ENCODE results near the gene MEF2D.
A peak's percentile ranks its signal among the peaks of the same experiment; 100 is the strongest.

Gene MEF2D

DNA sequence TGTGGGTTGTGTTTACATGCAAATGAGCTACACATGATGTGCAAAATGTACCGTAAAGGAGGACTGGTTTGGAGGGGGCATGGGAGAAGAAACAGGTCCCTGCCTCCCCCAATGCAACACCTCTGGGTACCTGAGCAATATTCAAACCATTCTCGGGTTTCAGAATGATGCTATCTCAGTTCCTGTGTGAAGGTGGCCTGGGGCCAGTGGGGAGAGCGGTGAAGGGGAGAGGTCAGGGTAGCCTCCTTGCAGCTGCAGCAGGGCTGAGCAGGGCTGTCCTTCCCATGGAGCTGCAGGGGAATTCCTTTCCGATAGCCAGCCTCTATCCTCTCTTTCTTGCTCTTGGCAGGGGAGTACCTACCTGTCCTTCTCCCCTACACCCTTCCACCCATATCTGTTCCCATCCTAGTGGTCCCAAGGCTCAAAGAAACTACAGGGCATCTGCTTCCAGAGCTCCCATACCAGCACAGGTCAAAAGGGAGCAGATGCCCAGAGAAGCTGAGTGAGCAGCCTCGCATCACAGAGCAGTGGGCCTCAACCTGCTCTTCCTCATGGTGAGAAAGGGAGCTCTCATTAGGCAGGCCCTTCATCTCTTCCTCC lies 11.9 kb downstream of the MEF2D start:
- DNase-seq (ENCODE audit: low spot score): no peak

DNA sequence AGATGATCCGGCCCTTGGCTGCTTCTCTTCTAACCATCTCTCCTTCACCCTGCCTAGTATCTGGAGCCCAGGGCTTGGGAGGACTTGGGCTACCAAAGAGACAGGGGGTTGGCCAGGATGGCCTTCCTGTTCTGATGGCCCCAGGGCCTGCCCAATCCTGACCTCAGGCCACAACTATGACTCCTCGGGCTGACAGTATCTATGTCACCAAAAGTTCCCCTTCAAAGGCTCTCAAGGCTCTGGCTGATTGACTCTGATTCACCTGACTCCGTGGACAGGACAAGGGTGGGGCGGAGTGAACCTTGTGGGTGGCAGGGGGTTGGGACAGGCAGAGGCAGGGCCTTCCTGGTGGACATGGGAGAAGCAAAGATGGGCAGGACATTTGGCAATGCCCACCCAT lies 12.7 kb downstream of the MEF2D start:
- no peak for DNase-seq (ENCODE audit: low spot score)

DNA sequence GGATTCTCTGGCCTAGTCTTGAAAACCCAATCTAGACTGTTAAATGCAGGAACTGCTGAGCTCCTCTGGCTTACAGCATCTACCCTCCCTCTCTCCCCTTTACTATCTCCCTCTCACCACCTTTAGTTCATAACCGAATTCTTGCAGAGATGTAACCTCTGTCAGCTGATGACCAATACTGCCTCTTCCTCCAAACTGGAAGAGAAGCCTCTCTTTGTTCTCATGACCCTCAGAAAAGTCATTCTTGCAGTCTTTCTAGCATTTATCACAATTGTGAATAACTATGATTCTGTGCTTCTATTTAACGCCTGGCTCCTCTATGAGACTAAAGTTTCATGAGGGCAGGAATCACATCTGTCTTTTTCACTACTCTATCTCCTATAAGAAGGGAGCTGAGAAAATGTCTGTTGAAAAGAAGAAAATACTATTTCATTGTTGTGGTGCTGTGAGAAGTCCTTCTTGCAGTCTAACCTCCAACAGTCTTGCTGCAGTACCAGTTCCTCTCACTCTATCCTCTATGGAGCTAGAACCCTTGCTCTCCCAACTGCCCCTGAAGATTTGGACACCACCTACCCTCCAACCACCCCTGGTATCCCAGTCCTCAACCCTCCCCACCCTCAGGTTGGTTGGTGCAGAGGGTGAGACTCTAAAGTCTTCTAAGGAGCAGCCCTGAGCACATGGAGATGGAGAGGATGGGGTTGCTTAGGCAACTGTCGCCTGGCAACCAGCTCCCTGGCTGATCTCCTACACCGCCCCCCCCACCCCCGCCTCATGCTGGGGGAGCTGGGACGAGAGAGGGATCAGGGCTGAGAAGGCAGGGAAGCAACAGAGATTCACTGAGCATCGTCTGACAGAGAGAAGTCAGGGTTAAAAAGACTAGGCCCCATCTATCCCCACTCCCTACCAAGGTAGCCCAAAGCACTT lies 13.9 kb downstream of the MEF2D start:
- DNase-seq (ENCODE audit: low spot score): peak; percentile 74

DNA sequence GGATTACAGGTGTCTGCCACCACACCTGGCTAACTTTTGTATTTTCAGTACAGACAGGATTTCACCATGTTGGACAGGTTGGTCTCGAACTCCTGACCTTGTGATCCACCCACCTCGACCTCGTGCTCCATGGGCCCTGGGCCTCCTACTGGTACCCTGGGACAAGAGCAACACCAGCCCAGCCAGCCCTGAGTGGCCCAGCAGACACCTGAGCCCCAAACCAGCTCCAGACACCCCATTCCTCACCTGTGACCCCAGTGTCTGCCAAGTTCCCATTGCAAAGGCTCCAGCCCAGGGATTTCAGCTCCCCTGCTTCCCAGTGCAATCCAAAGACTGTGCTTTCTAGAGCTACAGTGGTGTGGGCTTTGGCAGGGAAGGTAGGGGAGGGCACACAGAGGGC lies 14.6 kb downstream of the MEF2D start:
- no peak for DNase-seq (ENCODE audit: low spot score)

DNA sequence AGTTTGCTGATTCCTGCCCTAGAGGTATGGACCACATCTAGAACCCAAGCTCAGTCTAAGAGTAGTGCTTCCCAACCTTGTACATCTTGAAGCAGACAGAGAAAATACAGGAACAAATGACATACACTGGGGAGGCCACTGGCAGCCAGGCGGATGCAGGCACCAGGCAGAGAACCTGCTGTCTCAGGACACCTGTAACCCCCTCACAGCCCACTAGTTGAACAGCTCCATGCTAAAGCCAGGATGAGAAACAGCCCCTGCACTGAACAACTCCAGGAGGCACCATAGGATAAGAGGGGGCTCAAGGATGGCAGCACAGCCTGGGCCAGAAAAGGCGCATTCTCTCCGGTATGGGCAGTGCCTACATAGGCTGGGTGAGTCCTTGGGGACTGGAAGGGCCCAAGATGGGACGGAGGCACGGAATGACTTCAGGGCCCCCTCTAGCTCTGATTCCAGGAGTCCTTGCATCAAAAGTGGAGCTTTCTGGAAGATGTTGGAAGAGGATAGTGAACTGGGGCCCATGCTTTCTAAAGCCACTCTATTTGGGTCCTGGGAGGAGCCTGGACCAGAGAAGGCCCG lies 16.0 kb downstream of the MEF2D start:
- no peak for DNase-seq (ENCODE audit: low spot score)

DNA sequence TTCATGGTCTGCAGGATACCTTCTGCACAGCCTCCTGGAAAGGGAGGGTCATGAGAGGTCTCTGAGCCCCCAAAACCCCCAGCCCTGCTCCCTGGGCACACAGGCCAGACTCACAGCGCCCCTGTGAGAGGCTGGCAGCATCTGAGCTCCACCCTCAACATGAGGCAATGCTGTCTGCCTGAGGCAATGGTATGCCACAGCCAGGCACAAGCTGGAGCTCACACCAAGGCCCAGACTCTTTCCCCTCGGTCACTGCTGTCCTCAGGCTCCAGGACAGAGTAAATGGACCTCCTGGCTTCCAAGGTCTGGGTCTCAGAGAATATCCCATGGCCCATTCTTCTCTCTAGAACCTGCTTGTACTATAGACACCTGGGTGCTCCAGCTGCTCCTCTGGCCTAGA lies 17.2 kb downstream of the MEF2D start:
- no peak for DNase-seq (ENCODE audit: low spot score)

DNA sequence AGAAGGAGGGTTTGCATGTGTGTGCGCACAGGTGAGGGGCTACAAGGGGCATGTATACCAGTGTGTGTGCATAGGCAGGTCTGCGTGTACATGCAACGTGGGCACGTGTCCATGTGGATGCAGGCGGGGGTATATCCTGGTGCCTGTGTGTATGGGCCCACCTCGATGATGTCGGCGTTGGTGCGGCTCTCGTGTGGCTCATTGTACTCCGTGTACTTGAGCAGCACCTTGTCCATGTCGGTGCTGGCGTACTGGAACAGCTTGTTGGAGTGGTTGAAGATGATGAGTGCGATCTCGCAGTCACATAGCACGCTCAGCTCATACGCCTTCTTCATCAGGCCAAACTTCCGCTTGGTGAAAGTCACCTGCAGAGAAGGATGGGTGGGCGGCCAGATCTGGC lies 18.3 kb downstream of the MEF2D start:
- no peak for DNase-seq (ENCODE audit: low spot score)

DNA sequence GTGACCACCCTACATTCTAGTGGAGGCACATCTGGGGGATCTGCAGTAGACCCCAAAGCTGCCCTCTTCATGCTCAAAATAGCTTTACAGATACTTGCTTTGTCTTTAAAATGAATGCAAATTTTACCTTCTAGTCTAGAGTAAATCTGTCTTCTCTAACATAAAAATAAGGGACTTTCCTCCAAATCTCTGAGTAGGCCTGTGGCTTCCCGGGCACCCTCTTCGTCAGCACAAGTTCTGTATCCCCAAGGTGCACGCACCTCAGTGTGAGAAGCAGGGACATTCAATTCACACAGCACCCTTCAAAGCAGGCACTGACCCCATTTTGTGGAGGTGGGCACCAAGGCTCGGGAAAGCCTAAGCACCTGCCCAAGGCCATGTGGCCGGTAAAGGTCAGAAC lies 19.0 kb downstream of the MEF2D start:
- no peak for DNase-seq (ENCODE audit: low spot score)

DNA sequence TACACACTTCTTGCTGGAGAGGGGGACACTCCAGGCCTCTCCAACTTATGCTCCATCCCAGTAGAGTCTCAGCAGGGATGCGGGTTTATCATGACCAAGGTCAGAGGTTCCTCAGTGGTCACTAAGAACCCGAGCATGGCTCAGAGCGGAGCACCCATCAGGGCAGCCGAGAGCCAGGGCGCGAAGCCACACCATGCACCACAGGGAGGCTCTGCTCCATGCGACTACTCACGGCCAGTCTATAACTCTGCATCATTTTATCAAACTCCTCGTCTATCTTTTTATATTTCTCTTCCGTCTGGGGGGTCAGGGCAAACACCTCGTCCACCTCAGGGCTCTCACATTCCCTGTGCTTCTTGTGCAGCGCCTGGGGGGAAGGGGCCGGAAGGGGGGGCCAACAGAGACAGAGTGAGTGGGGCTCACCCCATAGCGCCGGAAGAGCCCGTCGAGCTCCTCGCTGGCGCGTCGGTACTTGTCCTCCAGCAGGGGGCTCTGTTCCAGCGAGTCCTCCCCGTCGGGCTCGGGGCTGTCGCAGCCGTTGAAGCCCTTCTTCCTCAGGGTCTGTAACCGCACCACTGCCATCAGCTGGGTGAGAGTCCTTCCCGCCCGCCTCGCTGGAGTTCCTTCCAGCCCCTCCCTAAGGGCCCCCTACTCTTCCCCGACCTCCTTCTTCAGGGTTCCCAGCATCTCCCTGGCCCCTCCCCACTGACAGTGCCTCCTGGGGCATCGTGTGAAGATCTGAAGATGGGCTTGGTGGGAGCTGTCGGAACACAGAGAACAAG lies 20.0 kb downstream of the MEF2D start:
- DNase-seq (ENCODE audit: low spot score): peak; percentile 65

DNA sequence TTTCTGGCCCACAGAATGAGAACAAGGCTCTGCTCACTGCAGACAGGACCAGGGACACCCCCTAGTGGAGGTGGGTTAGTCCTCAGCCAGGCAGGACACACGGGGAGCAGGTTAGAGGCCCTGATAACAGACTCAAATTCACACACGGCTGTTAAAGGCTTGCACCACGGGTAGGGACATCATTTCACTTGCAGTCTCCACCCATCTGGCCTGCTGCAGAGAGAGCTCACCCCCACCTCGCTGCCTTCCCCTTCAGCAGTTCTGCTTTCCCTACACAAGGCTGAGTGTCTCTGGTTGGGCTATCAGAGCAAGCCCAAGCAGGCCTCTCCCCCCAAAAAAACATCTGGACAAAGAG lies 20.6 kb downstream of the MEF2D start:
- no peak for DNase-seq (ENCODE audit: low spot score)

DNA sequence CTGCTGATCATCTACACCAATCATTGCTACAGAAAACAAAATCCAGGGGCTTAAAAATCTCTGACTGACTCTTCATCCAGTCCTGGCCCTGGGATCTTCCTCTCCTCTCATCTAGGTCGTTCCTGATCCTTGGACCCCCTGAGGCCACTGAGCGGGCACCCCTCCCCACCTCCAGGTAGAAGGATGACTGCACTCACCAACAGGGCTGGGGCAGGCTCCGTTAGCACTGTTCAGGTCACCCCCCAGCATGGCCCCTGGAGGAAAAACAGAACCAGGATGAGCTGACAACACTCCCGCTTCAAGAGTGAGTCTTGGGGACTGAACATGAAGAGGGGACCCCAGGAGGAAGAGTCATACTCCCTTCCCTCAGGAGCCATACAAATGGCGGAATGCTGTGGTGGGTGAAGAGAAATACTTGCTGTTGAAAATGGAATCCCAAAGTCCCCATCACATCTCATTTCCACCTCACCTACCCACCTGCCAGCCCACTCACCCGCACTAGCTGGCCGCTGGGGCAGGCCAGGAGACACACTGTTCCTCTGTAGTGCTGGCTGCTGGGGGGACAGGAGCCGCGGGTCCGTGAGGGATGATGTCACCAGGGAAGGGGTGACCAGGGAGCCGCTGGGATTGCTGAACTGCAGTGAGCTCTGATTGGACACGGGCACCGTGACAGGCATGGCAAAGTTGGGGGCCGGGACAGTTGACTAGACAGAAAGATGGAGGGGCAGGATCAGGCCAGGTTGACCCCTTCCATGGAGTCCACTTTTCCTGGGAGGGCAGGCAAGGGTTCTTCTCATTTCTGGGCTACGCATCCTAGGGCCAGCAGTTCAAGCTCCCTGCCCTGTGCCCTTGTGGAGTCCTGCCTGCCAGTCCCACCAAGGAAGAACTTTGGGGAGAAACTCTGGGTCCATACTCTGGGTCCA lies 21.2 kb downstream of the MEF2D start:
- DNase-seq (ENCODE audit: low spot score): no peak

DNA sequence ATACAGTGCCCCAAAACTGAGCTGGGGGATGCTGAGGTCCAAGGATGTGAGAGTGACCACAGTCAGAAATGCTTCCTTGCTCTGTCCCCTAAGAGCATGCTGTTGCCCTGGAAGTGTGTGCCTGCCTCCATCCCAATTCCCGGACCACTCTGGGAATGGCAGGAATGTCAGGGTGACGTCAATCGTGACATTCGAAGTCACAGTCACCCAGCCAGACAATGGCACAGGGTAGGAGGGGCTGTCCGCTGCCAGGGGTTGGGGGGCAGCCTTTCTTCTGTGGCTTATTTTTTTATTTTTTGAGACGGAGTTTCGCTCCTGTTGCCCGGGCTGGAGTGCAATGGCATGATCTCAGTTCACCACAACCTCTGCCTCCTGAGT lies 22.3 kb downstream of the MEF2D start:
- no peak for DNase-seq (ENCODE audit: low spot score)

DNA sequence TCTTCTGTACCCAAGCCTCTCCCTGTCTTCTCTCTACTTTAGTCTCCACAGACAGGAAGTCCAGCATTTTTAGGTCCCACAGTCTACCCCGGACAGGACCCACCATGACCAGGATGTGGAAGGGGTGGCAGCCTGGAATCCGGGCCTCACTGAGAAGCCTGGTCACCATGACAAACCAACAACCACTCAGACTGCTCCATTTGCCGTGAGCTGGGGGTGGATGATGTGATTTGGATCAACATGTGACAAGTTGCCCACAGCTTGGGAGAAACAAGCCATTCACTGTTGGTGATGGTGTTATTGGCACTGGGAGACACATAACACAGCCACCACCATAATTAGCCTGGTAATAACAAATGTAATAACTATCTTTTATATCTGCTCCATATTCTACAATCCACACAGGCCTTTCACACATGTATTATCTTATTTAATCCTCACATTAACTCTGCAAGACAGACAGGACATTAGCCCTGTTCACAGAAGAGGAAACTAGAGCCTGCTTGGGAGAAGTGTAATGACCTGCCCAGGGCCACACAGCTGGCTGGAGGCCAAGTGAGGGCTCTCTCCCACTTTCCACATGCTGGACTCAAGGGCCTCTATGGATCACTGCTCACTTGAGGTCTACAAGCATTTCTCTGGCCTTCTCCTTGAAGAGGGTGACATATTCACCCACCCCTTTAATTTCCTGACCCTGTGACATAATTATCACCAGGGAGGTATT lies 22.9 kb downstream of the MEF2D start:
- no peak for DNase-seq (ENCODE audit: low spot score)

DNA sequence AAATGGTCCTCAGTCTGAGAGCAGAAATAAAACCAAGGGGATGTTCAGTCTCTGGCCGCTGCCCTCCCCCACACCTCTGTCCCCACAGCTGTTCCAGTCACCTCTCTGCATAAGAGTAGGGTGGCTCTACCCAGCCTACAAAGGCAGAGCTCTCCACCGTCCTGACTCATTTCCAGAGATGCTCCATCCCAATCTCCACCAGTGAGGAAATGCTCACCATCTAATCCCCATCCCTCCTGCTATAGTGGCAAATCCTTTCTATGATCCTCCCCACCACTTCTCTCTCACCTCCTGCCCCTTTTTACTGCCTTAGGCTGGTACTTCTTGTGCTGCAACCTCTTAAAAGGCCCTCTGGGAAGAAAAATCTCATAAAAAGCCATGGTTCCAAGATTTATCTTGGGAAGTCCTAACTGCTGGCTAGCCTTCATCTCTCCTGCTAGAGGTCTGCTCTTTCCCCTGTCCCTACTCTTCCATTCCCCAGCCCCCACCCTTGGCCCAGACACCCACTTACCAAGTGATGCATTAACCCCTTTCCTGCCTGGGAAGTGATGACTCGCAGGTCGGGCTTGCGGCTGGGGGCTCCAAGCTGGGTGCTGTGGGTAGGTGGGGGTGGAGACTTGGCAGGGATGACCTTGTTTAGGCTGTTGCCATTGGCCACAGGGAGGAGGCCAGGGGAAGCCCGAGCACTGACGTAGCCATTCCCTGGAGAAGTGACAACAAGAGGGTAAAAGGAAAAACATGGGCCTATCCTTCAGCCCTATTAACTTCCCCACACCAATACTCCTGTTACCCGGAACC lies 23.9 kb downstream of the MEF2D start:
- DNase-seq (ENCODE audit: low spot score): no peak

DNA sequence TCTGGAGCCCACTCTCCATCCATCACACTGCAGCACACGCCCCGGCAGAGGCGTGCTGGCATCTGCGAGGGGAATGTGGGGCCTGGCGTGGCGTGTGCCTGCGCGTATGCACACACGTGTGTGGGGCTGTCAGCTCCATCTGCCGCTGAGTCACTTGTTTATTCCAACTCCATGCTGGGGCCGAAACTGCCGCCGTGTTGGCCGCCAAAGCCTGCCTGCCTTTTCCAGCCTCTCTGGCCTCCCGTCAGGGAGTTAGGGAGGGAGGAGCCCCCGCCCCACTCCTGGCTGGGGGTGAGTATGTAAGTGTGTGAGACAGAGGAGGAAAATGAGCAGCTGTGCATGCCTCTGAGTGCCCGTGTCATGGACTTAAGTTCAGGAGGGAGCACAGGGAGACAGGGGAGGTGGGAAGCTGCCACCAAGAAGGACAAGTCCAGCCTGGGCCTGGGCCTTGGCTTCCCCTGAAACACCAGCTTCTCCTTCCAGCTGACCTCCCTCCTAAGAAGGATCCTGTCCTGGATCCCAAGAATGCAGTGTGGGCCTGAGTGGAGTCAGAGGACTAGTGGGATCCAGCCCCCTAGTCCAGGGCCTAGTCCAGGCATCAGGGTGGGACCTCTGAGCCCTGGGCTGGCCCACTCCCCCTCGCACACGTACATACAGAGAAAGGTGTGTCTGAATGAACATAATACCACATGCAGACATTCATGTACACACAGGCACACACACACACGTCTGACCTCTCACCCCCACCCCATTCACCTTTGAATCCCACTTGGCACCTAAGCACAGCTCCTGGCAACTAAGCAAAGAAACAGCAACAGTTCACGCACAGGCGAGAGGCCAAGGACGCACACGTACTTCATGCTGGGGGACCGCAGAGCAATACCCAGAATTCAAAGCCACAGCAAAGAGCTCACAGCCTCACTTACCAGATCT lies 24.7 kb downstream of the MEF2D start:
- no peak for DNase-seq (ENCODE audit: low spot score)

DNA sequence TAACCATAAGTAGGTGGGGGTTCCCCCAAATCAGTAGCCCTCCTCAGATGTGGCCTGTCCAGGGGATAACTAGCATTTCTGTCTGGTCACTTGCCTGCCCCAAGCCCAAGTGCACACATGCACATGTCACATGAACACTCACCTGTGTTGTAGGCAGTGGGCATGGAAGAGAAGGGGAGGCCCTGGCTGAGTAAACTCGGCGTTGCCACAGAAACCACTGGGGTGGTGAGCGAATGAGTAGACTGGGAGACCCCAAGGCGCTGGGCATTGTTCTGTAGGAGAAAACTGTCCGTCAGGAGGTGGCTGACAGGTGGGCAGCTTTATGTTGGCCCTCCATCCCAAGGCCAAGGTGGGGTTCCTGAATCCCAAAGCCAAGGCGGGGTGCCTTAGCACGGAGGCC lies 25.6 kb downstream of the MEF2D start:
- no peak for DNase-seq (ENCODE audit: low spot score)

DNA sequence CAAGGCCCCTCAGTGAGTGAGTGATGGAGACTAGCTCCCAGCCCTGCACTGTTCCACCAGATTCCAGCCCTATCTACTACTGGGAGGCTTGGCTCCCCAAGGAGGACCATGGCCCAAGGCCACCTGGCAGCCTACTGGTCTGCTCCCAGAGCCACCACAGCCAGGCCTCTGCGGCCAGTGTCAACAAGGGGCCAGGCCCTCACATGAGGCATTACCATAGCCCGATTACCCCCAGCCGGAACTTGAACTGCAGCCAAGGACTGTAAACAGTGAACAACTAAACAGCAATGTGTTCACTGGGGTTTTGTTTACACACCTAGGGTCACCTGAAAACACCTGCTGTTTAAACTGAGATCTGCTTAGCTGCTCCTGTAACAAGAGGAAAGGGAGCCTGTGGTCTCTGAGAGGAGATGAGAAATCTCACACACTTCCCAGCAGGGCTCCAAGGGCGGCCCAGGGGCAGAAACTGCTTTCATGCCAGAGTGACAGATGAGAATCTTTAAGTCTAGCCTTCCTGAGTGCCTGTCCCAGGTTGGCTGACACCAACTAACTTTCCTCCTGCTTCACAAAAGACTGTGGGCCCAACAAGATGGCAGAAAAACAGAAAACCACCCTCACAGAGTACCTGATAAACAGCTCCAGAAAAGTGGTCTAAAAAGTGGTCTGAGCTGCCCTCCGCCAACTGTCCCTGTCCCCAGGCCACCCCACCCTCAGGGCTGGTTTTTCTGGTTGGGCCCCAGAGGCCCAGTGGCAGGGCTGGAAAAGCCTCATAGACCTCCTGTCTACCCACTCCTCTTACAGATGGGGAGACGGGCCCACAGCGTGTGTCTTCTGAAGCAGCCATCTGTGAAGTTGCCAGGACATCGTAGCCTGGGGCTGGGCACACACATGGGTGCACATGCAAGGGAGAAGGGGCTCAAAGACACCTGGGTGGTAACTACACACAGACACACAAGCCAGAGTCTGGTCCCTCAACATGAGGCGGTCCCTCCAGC lies 28.8 kb downstream of the MEF2D start:
- DNase-seq (ENCODE audit: low spot score): no peak

Data from SK-N-DZ (cell line).